Uterus (tissue), 2 donors: ENCODE data around the gene SULT1A2.
"Not testable (repeated sequence)": the region's sequence is repeated elsewhere in the genome, so short reads cannot be mapped to it uniquely, and the experiment has no call there.

ENCODE experiments used
- POLR2A ChIP-seq, 2 donors: fragments of 450-650 bp; IDR thresholded peaks; one replicate each; pipeline ENCODE4 v1.6.1; 2016; ENCODE audit warnings: antibody characterized with exemption in 2 of 2, mild to moderate bottlenecking in 1 of 2, moderate library complexity in 1 of 2
- TF ChIP-seq, protein P1 (sequence below), 4 experiments: fragments of 200-600 bp in 2 of 4; fragments of 450-650 bp in 2 of 4; sonication (generic) in 2 of 4; IDR thresholded peaks; one replicate each; pipeline ENCODE4 v1.5.1; 2016 to 2019; ENCODE audit warnings: antibody characterized with exemption in 4 of 4, mild to moderate bottlenecking in 2 of 4, moderate library complexity in 1 of 4

DNA sequence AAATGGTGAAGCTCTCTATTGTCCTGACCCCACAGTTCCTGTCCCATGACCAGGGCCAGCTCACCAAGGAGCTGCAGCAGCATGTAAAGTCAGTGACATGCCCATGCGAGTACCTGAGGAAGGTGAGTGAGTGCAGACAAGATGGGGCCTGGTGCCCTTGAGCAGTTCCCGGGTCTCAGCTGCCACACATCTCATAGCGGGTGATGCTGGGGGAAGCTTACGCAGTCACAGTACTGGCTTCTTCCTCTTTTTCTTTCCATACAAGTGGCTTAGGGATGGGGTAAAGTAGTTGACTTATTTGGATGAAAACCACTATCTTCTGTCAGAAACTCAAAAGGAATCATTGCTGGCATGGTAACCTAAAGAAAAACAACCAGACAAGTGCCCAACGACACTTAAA is 41.5 kb upstream of the SULT1A2 start:
- TF ChIP-seq POLR2A (IDR thresholded peaks at IDR 0.05) = not testable (repeated sequence)
- TF ChIP-seq, protein P1, sequence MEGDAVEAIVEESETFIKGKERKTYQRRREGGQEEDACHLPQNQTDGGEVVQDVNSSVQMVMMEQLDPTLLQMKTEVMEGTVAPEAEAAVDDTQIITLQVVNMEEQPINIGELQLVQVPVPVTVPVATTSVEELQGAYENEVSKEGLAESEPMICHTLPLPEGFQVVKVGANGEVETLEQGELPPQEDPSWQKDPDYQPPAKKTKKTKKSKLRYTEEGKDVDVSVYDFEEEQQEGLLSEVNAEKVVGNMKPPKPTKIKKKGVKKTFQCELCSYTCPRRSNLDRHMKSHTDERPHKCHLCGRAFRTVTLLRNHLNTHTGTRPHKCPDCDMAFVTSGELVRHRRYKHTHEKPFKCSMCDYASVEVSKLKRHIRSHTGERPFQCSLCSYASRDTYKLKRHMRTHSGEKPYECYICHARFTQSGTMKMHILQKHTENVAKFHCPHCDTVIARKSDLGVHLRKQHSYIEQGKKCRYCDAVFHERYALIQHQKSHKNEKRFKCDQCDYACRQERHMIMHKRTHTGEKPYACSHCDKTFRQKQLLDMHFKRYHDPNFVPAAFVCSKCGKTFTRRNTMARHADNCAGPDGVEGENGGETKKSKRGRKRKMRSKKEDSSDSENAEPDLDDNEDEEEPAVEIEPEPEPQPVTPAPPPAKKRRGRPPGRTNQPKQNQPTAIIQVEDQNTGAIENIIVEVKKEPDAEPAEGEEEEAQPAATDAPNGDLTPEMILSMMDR (IDR thresholded peaks at IDR 0.05) = not testable (repeated sequence)
